Body of pancreas (tissue), 4 donors: Measurements from ENCODE around the gene TEX13D. TPM values are rescaled to one million over a fixed set of nuclear protein-coding genes. Genes with fewer than 3 reads are reported as not detected.
"Not testable (repeated sequence)": the region's sequence is repeated elsewhere in the genome, so short reads cannot be mapped to it uniquely, and the experiment has no call there.

Experiments used
- ATAC-seq: fragments of 150-250 bp; one replicate; pipeline ENCODE4 v1.9.1; 2016
- DNase-seq, 4 donors: peaks; one replicate each; pipeline ENCODE4 v3.0.0-alpha.2; 2019
- H3K27ac ChIP-seq, 4 donors: fragments of 200-600 bp; sonication (generic); 1 replicate in 3 of 4; 2 replicates in 1 of 4; pipeline versions ENCODE4 v1.5.1 to v1.6.1; 2016 to 2019; ENCODE audit warnings: mild to moderate bottlenecking in 1 of 4, mixed read lengths in 1 of 4, moderate library complexity in 1 of 4
- H3K27me3 ChIP-seq, 2 donors: fragments of 200-600 bp; sonication (generic); one replicate each; pipeline ENCODE4 v1.6.0; 2016; ENCODE audit warnings: mild to moderate bottlenecking in 1 of 2
- H3K36me3 ChIP-seq, 2 donors: fragments of 200-600 bp; sonication (generic); replicated peaks in 1 of 2; 2 replicates each; pipeline ENCODE4 v1.5.1; 2016; ENCODE audit warnings: low read depth in 2 of 2; ENCODE audit not compliant: insufficient read depth in 1 of 2
- H3K4me1 ChIP-seq: fragments of 200-600 bp; sonication (generic); one replicate; pipeline ENCODE4 v1.6.0; 2016
- H3K4me3 ChIP-seq, 2 donors: fragments of 200-600 bp; sonication (generic); 1 replicate in 1 of 2; 2 replicates in 1 of 2; pipeline ENCODE4 v1.5.1; 2016 to 2019
- H3K9me3 ChIP-seq, 3 donors: fragments of 200-600 bp; sonication (generic); 1 replicate in 2 of 3; 2 replicates in 1 of 3; pipeline ENCODE4 v1.5.1; 2016
- POLR2A ChIP-seq, 3 donors: fragments of 450-650 bp; IDR thresholded peaks; one replicate each; pipeline ENCODE4 v1.6.1; 2016; ENCODE audit warnings: antibody characterized with exemption in 3 of 3, mild to moderate bottlenecking in 2 of 3
- WGBS, 2 donors: methylation state at CpG; one replicate each; pipeline ENCODE4 v1.1.5; 2017; 5-methylcytosine and 5-hydroxymethylcytosine counted together
- intact Hi-C: fragments of 100-400 bp; cut with DNase I; formaldehyde crosslinking; loops from one replicate; pipeline ENCODE4 v1.15.1; 2023
- total RNA-seq, 2 donors: library from RNA; depleted of rRNA; stranded (reverse); fragments of >200 nt; gene quantifications; one replicate each; pipeline ENCODE4 v1.1.0, GENCODE V29; 2016
- TF ChIP-seq, protein P1 (sequence below), 7 experiments: fragments of 450-650 bp in 4 of 7; fragments of 200-600 bp in 3 of 7; sonication (generic) in 3 of 7; IDR thresholded peaks; one replicate each; pipeline ENCODE4 v1.5.1; 2016 to 2019; ENCODE audit warnings: antibody characterized with exemption in 7 of 7

The TEX13D gene
- total RNA-seq, 2 donors from 2014 or later, result not detected

DNA sequence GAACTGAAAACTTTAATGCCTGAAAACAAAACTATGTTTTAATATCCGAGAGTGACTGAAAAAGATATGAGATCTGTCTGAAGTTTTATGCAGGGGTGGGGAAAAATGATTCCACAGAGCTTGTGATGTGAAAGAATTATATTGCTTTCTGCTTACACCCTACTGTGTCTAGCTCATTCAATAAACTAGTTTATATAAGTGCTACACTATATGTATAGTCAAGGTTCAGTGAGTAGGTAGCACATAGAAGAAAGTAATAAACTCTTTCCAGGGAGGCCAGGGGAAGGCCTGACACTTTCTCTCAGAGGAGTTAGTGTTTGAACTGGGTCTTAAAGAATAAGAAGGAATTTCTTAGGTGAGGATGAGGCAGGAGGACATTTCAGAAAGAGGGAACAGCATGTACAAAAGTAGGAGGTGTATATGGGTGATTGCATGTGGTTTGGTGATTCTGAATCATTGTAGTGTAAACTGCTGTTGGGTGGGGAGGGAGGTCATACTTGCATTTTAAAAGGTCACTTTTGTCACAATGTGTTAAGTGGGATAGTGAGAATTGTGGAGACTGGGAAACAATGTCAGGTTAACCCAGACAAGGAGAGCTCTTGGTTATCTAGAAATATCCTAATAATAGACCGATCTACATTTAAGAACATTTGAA is 25.1 kb upstream of the TEX13D start:
- WGBS, 2 donors, result 36 to 63% methylated on average over 1 to 2 of the region's 2 CpGs
- TF ChIP-seq POLR2A (IDR thresholded peaks at IDR 0.05), result no peak
- TF ChIP-seq, protein P1, sequence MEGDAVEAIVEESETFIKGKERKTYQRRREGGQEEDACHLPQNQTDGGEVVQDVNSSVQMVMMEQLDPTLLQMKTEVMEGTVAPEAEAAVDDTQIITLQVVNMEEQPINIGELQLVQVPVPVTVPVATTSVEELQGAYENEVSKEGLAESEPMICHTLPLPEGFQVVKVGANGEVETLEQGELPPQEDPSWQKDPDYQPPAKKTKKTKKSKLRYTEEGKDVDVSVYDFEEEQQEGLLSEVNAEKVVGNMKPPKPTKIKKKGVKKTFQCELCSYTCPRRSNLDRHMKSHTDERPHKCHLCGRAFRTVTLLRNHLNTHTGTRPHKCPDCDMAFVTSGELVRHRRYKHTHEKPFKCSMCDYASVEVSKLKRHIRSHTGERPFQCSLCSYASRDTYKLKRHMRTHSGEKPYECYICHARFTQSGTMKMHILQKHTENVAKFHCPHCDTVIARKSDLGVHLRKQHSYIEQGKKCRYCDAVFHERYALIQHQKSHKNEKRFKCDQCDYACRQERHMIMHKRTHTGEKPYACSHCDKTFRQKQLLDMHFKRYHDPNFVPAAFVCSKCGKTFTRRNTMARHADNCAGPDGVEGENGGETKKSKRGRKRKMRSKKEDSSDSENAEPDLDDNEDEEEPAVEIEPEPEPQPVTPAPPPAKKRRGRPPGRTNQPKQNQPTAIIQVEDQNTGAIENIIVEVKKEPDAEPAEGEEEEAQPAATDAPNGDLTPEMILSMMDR (IDR thresholded peaks at IDR 0.05), result no peak
- Histone ChIP-seq H3K4me1 (no peaks in the 10 kb centered on the region), H3K4me3 (no peak overlapping the region), H3K27ac (no peak overlapping the region), H3K36me3 (no peaks in the 10 kb centered on the region), H3K9me3 (no peaks in the 10 kb centered on the region), H3K27me3 (no peaks in the 10 kb centered on the region)
- intact Hi-C loops, result no loop called here
- DNase-seq, result no peak
- ATAC-seq, result no peak

DNA sequence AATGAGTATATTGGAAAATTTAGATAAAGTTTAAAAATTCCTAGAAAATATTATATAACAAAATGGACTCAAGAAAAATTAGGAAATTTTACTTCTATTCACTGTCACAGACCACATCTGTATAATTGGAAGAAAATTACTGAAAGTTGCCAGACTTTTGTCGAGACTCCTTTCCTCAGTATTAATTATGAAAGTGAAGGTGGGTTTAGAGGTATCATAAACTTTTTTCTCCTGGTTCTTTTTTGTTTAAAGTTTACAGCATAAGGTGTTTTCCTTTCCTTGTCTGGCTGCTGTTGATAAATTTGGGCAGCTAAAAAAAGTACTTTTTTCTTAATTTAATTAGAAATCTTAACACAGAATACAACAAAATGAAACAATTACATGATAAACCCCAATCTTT is 6.7 kb upstream of the TEX13D start:
- 76 to 79% methylated on average over 1 of the region's 1 CpG for WGBS, 2 donors
- TF ChIP-seq POLR2A (IDR thresholded peaks at IDR 0.05), result no peak

DNA sequence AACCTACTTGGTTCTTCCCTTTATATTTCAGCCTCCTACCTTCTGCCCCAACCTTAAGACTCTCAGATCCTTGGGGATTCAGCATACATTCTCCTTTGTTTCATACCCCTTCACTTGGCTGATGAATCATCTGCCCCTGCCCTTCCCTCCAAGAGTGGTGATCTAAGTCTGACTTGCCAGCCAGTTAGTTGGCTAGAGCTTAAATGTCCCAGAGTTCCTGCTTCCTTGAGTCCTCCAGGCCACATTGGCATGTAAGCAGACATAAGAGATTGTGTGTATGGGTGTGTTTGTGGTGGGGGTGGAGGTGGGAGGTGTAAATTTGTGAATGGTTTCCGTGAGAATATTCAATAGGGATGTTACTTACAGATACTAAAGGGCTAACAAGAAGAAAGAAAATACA is 3.7 kb upstream of the TEX13D start:
- TF ChIP-seq, protein P1 (IDR thresholded peaks at IDR 0.05), result no peak
- TF ChIP-seq POLR2A (IDR thresholded peaks at IDR 0.05), result no peak
- DNase-seq, result no peak
- intact Hi-C loops, result no loop called here

More for the DNA sequence above, 6.7 kb upstream of the TEX13D start:
- Histone ChIP-seq H3K36me3 (no peaks in the 10 kb centered on the region), H3K4me3 (no peak overlapping the region), H3K9me3 (no peaks in the 10 kb centered on the region), H3K4me1 (no peaks in the 10 kb centered on the region), H3K27me3 (no peaks in the 10 kb centered on the region), H3K27ac (no peak overlapping the region)
- ATAC-seq (no peak), DNase-seq (no peak)
- intact Hi-C loops, result no loop called here

DNA sequence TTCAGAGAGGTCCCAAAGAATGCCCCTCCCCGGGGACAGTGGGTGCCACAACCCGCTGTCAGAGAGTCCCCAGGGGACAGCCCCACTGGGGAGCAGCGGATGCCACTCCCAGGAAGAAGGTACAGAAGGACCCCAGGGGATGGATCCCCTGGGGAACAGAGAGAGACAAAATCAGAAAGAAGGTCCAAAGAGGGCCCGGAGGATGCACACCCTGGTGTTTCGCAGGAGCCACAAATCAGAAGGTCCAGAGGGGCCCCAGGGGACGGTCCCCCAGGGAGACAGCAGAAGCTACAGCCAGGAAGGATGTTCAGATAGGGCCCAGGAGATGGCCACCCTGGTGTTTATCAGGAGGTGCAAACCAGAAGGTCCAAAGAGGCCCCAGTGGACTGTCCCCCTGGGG is 1.4 kb downstream of the TEX13D start:
- Histone ChIP-seq H3K36me3 (no peaks in the 10 kb centered on the region), H3K4me1 (no peaks in the 10 kb centered on the region), H3K4me3 (no peak overlapping the region), H3K27ac (no peak overlapping the region), H3K27me3 (no peaks in the 10 kb centered on the region), H3K9me3 (no peaks in the 10 kb centered on the region)
- 85% methylated on average over 4 of the region's 6 CpGs; no CpG with 5 or more reads in 1 of the 2 donors for WGBS, 2 donors
- ATAC-seq (no peak), DNase-seq (no peak)
- intact Hi-C loops, result no loop called here
- no peak for TF ChIP-seq POLR2A (IDR thresholded peaks at IDR 0.05)
- TF ChIP-seq, protein P1 (IDR thresholded peaks at IDR 0.05), result no peak

More for the DNA sequence above, 3.7 kb upstream of the TEX13D start:
- Histone ChIP-seq H3K27ac (no peak overlapping the region), H3K27me3 (no peaks in the 10 kb centered on the region), H3K4me1 (no peaks in the 10 kb centered on the region), H3K4me3 (no peak overlapping the region), H3K36me3 (no peaks in the 10 kb centered on the region), H3K9me3 (no peaks in the 10 kb centered on the region)
- 67 to 90% methylated on average over 1 of the region's 1 CpG for WGBS, 2 donors
- no peak for ATAC-seq

DNA sequence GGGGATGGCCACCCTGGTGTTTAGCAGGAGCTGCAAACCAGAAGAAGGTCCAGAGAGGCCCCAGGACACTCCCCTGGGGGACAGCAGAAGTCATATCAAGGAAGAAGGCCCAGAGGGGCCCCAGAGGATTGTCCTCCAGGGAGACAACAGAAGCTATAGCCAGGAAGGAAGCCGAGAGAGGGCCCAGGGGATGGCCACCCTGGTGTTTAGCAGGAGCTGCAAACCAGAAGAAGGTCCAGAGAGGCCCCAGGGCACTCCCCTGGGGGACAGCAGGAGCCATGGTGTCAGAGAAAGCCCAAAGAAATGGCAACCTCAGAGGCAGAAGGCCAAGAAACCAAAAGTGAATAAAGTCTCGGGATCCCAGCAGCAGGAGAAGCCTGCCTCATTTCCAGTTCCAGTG is 2.1 kb downstream of the TEX13D start:
- H3K4me1 ChIP-seq, ATAC-seq, DNase-seq, H3K27me3 ChIP-seq, H3K27ac ChIP-seq, intact Hi-C loops, H3K36me3 ChIP-seq, H3K4me3 ChIP-seq, H3K9me3 ChIP-seq: not testable (repeated sequence)
- 70 to 85% methylated on average over 2 of the region's 2 CpGs for WGBS, 2 donors

DNA sequence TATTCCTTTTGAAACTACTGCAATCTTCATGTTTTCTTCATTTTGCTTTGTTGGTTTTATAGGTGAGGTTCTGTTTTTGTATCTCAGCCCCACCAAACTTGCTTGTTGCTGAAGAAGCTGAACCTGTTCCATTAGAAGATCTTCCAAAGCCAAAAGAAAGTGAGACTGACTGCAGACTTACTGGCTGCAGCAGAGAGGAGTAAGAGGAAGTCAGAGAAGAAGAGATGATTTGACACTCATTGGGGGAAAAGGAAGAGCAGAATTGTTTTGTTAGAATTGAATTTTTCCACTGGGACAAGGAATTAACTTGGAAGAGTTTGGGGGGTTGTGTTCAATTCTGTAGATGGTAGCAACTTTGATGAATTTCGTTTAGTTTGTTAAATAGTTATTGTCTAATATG is 3.1 kb downstream of the TEX13D start:
- Histone ChIP-seq H3K9me3 (no peaks in the 10 kb centered on the region), H3K4me1 (no peaks in the 10 kb centered on the region), H3K27ac (no peak overlapping the region), H3K4me3 (no peak overlapping the region), H3K27me3 (no peaks in the 10 kb centered on the region), H3K36me3 (no peaks in the 10 kb centered on the region)
- WGBS, 2 donors, result 38 to 42% methylated on average over 1 of the region's 1 CpG
- no peak for ATAC-seq
- no peak for TF ChIP-seq POLR2A (IDR thresholded peaks at IDR 0.05)
- TF ChIP-seq, protein P1 (IDR thresholded peaks at IDR 0.05), result no peak
- intact Hi-C loops, result no loop called here
- no peak for DNase-seq
